ENCODE data around the gene OPRM1. TPM values are rescaled to one million over a fixed set of nuclear protein-coding genes. Genes with fewer than 3 reads are reported as not detected.

OPRM1 gene
- total RNA-seq, 1 donor from 2014 or later: not detected

GRCh38 chr6:154229786-154230185 lies 190.7 kb downstream of the OPRM1 start:
- no peaks in the 10 kb centered on the region for H3K27me3 Mint-ChIP-seq (ENCODE audit: low read depth)
- no peak overlapping the region for H3K27ac Mint-ChIP-seq (ENCODE audit: unreplicated experiment)
- no peak for TF ChIP-seq CTCF (conservative IDR thresholded peaks at IDR 0.05)
- H3K4me3 Mint-ChIP-seq: no peak overlapping the region
- no peaks in the 10 kb centered on the region for H3K36me3 Mint-ChIP-seq (ENCODE audit: low read depth)
- peaks cover 15% of the 10 kb centered on the region for H3K4me1 Mint-ChIP-seq
- no peak for DNase-seq (ENCODE audit: low read depth, low spot score)
- peaks cover 3% of the 10 kb centered on the region for H3K9me3 Mint-ChIP-seq

DNA sequence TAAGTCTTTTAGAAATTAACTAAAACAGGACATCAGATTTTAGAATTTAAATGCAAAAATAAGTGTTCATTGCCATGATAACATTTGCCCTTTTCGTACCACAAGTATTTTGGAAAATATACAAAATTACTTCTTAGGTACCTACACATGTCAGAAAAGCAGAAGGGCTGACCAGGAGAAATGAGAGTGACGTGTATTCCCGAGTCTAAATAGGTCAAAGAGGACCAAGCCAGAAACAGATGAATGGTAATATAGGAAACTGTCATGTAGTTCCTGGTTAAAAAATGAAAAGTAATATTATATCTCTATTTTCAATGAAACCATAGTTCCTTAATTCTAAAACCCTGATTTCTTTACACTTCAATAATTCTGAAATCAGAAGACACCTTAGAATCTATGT lies 191.4 kb downstream of the OPRM1 start:
- no peak for TF ChIP-seq CTCF (conservative IDR thresholded peaks at IDR 0.05)
- H3K27ac Mint-ChIP-seq (ENCODE audit: unreplicated experiment): no peak overlapping the region
- no peak overlapping the region for H3K4me3 Mint-ChIP-seq
- H3K4me1 Mint-ChIP-seq: peaks cover 15% of the 10 kb centered on the region
- no peak for DNase-seq (ENCODE audit: low read depth, low spot score)
- H3K9me3 Mint-ChIP-seq: peaks cover 3% of the 10 kb centered on the region
- no peaks in the 10 kb centered on the region for H3K36me3 Mint-ChIP-seq (ENCODE audit: low read depth)
- no peaks in the 10 kb centered on the region for H3K27me3 Mint-ChIP-seq (ENCODE audit: low read depth)

DNA sequence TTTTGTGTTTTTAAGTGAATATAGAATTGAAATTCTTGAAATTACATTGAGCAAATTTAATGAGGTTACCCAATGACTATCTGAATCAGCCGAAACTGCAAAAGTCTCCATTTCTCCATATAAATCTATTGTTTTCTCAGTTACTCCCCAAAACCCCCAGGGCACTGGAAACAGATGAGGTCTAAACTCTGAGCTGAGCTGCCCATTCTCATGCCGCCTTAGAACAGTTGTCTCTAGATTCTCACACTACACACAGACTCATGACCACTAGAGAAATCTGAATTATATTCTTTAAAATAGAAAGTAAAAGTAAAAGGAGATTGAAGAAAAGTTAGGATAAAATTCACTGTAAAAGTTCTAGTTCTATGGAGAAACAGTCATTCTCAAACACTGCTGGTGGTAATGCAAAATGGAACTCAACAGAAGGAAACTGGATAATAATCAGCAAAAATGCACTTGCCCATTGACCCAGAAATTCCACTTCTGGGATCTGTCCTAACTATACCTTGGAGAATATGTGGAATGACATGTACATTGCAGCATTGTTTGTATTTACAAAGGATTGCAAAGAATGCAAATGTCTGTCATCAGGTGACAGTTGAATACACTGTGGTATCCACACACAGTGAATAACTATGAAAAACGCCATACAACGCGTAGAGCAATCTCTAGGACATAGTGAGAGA lies 192.0 kb downstream of the OPRM1 start:
- peaks cover 15% of the 10 kb centered on the region for H3K4me1 Mint-ChIP-seq
- H3K36me3 Mint-ChIP-seq (ENCODE audit: low read depth): no peaks in the 10 kb centered on the region
- no peak for DNase-seq (ENCODE audit: low read depth, low spot score)
- H3K27me3 Mint-ChIP-seq (ENCODE audit: low read depth): no peaks in the 10 kb centered on the region
- H3K9me3 Mint-ChIP-seq: peaks cover 3% of the 10 kb centered on the region
- TF ChIP-seq CTCF (conservative IDR thresholded peaks at IDR 0.05): no peak
- H3K4me3 Mint-ChIP-seq: no peak overlapping the region
- no peak overlapping the region for H3K27ac Mint-ChIP-seq (ENCODE audit: unreplicated experiment)

- TF ChIP-seq CTCF (conservative IDR thresholded peaks at IDR 0.05): no peak
- Mint-ChIP-seq H3K9me3 (no peaks in the 10 kb centered on the region), H3K27ac (ENCODE audit: unreplicated experiment) (no peak overlapping the region), H3K4me1 (peaks cover 11% of the 10 kb centered on the region), H3K27me3 (ENCODE audit: low read depth) (no peaks in the 10 kb centered on the region), H3K36me3 (ENCODE audit: low read depth) (no peaks in the 10 kb centered on the region), H3K4me3 (no peak overlapping the region)
- no peak for DNase-seq (ENCODE audit: low read depth, low spot score)
Measured at GRCh38 chr6:154232013-154232910, 193.2 kb downstream of the OPRM1 start.

DNA sequence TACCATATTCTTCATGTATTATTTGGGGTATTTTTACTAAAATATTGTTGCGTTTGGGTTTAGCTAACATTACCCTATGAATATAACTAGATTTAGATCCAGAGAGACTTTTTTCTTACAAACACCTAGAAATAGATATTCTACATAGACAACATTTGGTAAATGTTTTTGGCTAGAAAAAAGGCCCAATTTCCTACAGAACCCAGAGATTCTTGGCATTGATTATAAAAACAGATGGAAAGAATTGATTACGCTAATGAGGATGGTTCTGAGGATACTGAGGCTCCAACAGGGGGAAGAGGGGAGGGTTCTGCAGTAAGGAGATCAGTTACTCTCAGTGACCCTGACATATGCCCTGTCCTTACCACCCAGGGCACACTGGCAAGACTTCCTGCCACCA lies 194.3 kb downstream of the OPRM1 start:
- H3K4me3 Mint-ChIP-seq: no peak overlapping the region
- H3K9me3 Mint-ChIP-seq: no peaks in the 10 kb centered on the region
- no peak overlapping the region for H3K27ac Mint-ChIP-seq (ENCODE audit: unreplicated experiment)
- peaks cover 11% of the 10 kb centered on the region for H3K4me1 Mint-ChIP-seq
- no peaks in the 10 kb centered on the region for H3K27me3 Mint-ChIP-seq (ENCODE audit: low read depth)
- H3K36me3 Mint-ChIP-seq (ENCODE audit: low read depth): no peaks in the 10 kb centered on the region
- TF ChIP-seq CTCF (conservative IDR thresholded peaks at IDR 0.05): no peak
- no peak for DNase-seq (ENCODE audit: low read depth, low spot score)

Measured in neural crest cell (in vitro differentiated cells).